CD4-positive, alpha-beta T cell treated with Interleukin-10 for 1 hour (primary cell): ENCODE results near the gene ATP8A2.

Experiments used
- DNase-seq: peaks from one replicate; pipeline ENCODE4 v3.0.0-alpha.2; 2020

ATP8A2 gene

DNA sequence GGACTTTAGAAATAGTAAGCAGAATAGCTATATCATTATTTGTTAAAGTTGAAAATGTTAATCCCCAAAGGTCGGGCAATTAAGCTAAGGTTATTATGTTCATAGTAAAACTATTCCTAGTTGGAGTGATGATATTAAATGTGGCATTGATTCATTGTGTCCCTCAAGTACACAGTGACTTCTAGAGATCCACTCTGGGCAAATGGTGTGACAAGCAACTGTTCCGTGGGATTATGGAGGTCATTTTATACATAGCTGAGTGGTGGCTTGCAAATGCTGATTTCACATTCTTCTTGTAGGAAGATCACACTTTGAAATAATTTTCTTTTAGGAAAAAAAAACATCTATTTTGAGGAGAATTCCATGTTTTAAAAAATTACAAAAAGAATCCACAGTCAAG lies 317.8 kb downstream of the ATP8A2 start:
- DNase-seq: no peak

DNA sequence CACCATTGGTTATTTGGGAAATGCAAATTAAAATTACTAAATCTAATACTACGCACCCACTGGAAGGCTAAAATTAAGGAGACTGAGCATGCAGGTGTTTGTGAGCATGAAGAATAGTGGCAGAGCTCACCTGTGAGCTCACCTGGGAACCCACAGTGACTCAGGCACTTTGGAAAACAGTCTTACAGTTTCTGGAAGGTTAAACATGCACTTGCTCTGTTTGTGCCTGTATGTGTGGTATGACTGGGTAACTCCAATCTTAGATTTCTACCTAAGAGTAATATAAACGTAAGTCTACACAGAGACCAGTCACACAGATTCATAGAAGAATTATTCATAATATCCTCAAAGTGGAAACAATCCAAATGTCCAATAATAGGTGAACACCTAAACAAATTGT lies 318.8 kb downstream of the ATP8A2 start:
- no peak for DNase-seq

DNA sequence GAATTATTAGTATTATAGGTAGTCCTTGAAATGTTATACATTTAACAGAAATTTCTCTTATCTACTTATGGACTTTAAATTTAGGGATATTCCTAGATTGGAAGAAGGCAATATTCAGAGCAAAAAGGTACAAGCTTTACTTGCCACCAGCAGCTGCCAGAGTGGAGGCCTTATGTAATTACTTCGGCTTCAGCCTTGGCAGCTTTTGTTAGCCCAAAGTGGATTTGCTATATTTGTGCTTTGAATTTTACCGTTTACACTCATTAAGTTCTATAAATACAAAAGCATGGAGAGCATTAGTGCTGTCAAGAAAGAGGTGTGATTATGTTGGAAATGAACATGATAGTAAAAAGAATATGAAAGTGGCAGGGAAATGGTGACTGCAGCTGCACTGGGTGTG lies 319.9 kb downstream of the ATP8A2 start:
- DNase-seq: no peak

DNA sequence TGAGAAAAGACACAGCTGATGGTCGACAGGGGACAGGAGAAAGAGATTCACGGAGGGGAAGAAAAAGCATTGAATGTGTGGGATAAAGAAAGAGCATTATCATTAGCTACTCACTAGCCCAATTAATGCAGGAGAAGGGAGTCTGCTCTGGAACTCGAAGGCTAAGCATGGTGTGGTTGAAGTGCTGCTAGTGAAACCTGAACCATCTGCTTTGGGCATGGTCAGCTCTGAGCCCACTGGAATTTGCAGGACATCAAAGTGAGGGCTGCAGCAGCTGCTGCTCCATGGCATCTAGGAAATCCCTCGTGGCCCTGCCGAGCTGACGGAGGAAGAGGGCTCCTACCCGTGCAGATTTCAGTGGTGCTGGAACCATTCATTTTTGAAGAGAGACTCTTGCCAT lies 320.3 kb downstream of the ATP8A2 start:
- no peak for DNase-seq

DNA sequence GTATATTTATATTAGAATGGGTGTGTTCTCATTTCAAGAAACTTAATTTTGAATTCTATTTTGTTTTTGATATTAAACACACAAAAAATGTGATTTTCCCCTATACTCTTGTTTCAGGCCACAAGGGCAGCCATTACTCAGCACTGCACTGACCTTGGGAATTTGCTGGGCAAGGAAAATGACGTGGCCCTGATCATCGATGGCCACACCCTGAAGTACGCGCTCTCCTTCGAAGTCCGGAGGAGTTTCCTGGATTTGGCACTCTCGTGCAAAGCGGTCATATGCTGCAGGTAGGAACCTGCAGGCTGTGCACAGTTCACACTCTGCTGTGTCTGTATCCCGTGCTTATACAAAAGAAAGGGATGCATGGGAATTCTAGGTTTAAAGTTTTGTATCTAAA lies 327.3 kb downstream of the ATP8A2 start:
- DNase-seq: no peak

DNA sequence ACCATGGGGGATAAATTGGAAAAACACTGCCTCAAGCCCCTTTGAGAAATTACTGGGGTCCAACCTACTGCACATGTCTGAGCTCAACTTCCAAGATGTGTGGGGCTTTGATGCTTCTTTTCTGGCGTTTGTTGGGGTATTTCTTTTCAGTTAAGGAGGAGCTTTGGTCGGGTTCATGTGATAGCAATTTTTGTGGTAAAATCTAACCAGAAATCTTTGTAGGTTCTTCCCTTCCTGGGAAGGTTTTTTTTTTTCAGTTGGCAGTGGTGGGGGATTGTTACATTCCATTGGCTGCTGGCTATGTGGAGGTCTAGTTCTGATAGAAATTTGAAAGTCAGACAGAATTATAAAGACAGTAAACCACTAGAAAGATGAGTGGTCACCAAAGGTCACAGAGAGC lies 327.8 kb downstream of the ATP8A2 start:
- DNase-seq: no peak

DNA sequence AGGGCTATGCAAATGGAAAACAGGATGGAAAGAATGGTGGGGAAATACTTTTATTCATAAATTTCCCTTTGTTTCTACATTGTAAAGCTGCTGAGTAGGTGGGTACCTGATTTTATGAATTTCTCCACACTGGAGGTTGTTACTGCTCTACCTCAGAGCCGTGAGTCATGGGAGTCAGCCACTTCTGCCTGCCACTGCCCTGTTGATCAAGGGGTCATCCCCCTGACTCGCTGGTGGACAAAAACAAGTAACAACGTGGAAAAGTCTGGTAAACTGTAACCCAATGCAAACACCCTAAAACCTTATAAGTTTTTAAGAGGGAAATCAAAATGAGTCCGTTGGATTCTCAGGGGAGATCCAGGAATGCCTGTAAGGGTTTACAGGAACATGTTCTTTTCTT lies 329.5 kb downstream of the ATP8A2 start:
- DNase-seq: no peak

DNA sequence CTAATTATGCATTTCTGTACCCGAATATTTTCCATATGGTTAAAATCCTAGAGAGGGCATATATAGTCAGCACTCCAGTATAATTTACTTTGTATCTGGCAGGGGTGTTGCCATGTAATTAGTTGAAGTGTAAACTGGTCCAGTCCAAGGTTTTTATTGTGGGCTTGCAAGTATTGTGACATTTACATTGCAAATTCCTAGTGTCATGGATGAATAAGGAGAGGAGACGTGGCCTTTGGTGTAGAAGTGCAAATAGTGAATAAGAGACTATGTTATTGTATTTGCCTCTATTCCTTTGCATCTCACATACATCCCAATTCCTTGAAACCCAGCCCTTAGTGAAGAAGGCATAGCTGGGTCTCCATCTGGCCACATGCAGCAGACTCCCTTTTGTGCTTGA lies 330.6 kb downstream of the ATP8A2 start:
- no peak for DNase-seq

DNA sequence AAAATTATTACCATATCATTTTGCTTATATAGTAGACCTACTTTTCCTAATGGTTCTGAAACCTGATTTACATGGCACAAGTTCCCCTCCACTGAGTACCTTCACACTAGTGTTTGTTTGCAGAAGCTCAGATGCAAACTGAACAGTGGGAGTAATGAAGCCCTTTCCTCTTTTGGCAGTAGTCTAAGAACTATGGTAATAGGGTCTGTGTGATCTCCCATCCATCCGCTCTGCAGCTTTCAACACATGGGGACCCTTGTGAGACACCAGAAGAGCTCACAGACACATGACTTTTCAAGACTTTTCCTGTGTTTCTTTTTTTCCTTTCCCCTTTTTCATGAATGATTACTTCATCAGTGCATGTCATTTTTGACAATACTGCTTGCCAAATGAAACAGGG lies 336.0 kb downstream of the ATP8A2 start:
- no peak for DNase-seq

DNA sequence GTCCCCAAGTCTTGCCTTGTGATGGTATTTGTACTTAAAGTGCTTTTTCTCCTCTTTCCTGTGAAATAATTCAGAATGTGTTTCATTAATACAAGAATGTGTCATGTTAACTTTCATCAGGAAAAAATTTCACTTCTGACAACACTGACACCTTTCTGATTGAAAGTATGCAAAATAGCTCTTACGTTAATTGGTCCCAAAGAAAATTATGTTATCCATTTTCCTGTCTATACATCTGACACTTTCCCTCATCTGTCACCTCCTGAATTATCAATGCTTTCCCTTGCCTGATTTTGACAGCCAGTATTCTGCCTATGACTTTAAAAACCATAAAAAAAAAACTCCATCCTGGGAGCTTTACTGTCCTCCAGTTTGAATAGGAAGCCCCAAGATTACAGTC lies 336.5 kb downstream of the ATP8A2 start:
- no peak for DNase-seq

DNA sequence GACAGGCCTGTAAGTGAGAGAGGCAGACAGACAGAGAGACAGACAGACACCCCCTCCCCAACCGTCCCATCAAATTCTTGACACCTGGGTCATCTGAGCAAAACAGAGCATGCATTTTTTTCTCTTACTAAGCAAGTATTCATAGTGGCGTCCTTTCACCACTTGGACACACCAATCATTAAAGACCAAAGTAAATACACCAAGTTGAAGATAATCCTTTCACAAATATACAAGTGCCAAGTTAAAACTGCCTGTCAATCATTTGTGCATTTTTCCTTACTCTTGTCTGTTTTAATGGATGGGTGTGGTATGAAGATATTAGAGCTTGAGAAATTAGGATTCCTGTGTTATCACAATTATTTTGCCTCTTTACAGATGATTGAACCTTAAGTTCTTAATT lies 337.3 kb downstream of the ATP8A2 start:
- no peak for DNase-seq

DNA sequence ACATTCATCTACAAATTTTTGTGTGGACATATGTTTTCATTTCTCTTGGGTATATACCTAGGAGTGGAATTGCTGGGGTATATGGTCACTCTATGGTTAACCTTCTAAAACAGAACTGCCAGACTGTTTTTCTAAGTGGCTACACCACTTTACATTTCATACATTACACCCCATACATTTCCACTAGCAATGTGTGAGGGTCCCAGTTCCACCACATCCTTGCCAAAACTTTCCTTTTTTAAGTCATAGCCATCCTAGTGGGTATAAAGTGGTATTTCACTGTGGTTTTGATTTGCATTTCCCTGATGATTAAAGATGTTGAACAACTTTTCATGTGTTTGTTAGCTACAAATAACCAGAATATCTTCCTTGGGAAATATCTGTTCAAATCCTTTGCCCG lies 344.0 kb downstream of the ATP8A2 start:
- no peak for DNase-seq

DNA sequence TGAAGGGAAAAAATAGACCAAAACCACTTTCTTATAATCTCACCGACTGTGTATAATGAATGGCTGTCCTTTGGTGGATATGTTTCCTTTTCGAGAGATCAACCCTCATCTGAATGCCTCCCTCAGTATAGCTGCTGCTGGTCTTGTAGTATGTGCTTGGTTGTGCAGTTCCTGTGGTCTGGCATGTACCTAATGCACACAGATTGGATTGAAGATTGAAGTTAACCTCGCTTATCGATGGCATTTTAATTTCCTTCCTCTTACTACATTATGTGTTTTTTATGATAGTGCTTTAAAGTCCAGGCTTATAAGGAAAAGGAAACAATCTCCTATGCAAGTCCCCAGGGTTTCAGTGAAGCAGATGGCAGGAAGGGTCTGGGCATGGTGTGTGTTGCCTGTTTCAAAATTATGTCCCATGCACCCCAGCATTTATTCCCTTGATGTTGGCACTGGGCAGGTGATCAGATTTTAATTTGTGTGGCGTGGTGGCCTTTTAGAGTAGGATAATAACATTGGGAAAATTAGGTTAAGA lies 346.0 kb downstream of the ATP8A2 start:
- DNase-seq: no peak

DNA sequence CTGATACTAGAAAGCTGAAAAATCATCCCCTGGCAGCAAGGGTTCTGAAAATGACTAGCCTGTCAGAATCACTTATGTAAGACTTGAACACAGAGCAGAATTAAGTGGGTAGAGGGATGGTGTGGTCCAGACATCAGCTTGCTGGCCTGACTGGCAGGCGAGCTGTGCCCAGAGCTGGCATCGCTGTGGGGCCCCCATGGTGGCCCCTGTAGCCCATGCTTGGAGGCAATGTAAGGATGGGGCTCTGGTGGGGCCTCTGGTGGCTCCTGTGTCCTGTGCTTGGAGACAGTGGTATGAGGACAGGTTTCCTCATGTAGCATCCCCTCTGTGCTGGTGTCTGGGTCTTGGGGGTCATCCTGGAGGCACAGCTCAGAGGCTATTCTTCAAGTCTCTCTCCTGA lies 347.9 kb downstream of the ATP8A2 start:
- DNase-seq: no peak

DNA sequence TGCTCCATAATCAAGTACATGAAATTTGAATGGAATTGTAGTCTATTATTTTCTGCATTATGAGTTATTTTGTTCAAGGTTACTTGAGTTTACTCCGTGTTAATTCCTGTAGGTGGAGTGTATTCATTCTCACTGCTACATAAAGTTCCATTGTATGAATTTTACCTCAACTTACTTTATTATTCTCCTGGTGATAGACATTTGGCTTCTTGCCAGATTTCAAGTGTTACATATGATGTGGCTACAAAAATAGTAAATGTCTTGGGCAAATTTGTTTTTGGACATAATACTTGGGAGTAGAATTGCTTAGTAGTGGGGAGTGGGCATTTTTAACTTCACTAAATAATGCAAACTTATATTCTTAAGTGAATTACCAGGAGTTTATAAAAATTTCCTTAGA lies 351.1 kb downstream of the ATP8A2 start:
- no peak for DNase-seq

DNA sequence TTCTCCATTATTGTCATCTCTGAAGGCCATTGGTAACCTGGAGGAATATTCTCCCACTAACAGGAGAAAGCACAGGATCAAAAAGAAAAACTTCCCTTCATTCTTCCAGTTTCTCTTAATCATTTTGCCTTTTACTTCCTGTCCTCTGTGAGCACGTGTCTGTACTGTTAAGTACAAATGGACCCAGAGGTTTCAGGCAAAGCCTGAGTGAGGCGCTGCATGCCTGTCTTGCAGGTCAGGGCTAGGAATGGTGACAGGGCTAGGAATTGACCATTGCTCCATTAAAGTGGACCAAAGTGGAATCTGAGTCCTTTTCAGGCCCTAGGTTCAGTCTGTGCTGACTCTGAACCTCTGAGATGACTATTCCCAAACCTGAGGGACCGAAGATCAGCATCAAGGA lies 353.3 kb downstream of the ATP8A2 start:
- no peak for DNase-seq

DNA sequence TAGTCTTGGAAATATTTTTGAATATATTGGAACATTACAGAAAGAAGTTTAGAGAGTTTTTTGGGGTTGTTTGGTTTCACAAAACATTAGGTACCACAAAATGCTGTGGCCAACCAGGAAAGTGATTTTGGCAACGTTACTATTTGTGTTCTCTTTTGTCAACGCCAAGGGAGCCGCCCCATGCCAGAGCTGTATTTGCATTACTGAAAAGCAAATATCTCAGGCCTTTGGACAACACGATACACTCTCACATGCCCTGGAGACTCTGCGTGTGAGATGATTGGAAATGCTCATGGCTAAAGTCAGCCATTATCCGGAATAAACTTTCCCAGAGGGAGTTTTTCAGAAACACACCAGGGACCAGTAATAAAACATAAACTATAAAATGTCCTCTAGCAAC lies 355.5 kb downstream of the ATP8A2 start:
- DNase-seq: no peak

DNA sequence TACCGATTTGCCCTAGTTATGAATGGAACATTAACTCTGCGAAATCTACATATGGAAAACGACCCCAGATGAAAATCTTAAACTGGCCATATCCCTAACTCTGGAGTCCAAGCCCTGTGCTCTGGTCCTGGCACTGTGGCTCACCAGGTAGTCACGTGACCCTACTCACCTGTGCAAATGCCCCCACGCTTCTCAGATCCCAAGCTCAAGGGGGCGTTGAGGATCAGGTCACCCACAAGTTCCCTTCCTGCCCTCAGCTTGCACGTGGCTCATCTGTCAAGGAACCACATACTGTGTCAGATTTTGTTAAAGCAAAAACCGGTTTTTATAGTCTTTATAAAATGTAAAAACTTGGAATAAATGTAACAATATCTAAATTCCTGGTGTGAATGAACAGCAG lies 356.0 kb downstream of the ATP8A2 start:
- no peak for DNase-seq

DNA sequence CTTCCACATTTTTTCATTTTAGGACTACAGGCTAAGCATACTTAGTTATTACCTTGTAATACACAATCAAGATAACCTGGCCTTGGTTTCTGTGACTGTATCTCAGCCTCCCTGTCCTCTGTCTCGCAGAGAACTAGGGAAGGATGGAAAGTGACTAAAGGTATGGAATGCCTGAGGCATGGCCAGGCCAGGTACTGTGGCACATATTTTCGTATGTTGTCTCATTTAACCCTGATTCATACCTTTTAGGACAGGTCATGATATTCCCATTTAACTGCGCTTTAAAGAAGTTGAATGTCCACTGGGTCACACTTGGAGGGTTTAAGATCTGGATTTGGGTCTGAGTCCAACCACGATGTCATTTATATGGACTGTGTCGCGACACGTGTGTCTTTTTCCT lies 357.4 kb downstream of the ATP8A2 start:
- no peak for DNase-seq

DNA sequence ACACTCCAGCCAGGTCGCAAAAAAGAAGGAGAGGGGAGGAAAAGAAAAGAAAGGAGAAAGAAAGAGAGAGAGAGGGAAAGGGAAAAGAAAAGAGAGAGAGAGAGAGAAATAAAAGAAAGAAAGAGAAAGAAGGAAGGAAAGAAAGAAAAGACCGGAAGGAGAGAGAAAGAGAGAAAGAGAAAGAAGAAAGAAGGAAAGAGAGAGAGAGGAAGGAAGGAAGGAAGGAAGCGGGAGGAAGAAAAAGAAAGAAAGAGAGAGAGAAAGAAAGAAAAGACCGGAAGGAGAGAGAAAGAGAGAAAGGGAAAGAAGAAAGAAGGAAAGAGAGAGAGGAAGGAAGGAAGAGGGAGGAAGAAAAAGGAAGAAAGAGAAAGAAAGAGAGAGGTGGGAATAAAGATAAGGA lies 359.3 kb downstream of the ATP8A2 start:
- DNase-seq: no peak

DNA sequence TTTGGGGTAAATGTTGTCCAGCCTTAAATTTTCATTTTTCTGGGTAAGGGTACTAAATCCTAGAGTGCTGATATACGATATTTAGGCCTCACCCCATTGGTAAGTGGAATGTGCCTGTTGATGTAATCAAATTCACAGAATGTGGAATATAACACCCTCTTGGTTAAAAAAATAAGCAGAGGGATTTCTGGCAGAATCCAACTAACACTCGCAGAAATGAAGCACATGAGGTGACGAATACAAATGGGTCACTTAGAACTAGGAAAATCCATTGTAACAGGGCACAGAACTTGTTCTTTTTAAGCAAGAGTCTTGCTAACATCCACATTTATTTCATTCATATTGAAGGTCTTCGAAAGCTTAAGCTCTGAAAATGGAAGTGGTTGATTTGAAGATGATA lies 359.8 kb downstream of the ATP8A2 start:
- no peak for DNase-seq

DNA sequence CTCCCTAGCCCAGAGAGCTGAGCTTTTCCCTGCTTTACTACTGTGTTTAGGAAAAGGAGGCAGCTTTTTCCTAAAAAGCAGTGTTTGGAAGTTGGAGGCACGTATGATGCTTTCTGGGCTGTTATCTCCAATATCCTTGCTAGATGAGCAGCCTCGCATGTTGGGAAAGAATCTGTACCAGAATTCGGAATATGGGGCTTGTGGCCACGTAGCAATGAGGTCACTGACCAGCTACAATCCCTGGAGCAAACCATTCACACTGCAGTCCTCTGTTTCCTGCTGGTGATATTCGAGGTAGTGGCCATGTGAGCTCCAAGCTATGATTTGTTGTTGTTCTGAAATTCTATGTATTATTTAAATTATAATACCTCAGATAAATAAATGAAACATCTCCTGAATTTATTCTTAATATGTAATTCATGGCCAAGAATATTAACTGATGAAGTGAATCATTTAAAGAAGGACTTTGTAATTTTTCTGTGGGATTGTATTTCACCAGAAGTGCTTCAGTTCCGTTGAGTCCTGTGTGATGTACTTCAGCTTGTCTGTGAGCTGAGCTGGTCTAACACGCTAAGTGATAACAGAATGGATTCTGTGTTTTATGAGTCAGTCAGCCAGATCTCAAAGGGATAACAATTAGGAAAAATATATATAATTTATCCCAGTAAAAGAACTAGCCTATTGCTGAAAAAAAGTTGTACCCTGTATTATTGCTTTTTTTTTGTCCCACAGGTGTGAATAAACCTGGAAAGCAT lies 360.5 kb downstream of the ATP8A2 start:
- no peak for DNase-seq

DNA sequence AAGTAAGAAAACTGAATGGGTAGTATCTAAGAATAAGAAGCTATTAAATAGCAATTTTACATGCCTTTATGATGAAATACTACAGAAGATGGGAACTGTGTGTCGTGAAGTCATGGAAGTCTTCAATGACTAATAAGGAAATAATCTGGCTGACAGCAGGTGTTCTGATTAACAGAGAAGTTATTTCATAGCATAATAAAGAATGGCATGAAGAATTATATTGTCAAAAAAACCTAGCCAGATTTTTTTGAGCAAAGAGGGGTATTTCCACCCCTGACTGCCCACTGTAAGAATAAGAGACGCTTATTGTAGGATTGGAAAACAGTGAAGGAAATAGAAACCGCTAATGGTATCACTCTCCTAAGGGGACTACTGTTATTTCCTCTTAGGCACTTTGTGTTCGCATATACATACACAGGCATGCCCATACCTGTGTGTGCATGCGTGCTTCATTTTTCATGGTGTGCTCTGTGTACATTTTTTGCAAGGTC lies 361.3 kb downstream of the ATP8A2 start:
- DNase-seq: no peak

DNA sequence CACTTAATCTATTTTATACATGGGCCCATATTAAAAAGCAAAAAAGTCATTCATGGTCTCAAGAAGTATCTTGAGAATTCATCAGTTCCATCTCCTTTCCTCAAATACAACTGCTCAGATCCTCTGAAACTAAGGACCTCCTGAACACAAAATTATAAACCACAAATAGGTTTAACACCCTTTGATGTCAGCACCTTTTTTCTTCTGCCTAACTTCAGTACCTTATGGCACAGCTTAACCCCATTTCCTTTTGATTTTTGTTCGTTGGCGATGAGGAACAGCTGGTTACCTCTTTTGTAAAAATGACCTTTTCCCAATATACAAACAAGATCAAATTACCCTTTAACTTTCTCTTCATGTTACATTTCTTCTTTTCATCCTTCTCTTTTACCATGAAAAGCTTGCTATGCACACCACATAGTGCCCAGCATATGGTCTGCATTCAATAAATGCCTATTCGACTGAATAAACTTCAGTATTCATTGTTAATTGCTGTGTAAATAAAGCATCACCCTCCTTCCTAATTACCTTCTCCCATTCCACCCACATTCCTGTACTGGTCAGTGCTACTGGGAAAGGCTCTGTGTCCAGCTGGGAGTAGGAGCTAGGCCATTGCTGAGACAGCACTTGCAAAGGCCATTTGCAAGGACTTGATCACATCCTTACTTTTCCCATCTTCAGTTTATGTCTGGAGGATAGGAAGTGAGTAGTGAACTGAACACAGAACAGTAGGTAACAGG lies 362.1 kb downstream of the ATP8A2 start:
- no peak for DNase-seq
